ENCODE measurements around the gene UNK.

GRCh38 chr17:75855310-75856061 is 70.9 kb downstream of the UNK start, which contains the start of gene WBP2:
- TF ChIP-seq CTCF (IDR thresholded peaks at IDR 0.05): peak; percentile 21 to 30
- TF ChIP-seq POLR2A (IDR thresholded peaks at IDR 0.05): peak; percentile 94 to 98
- no peak for TF ChIP-seq EP300 (IDR thresholded peaks at IDR 0.05)

Data from suprapubic skin (tissue), 3 donors.